HFFc6 (cell line): ENCODE results near the gene OLR1. TPM values are rescaled to one million over a fixed set of nuclear protein-coding genes. Genes with fewer than 3 reads are reported as not detected.
"Not testable (repeated sequence)": the region's sequence is repeated elsewhere in the genome, so short reads cannot be mapped to it uniquely, and the experiment has no call there.

ENCODE experiments used
- DNase-seq: peaks from one replicate; pipeline ENCODE4 v3.0.0-alpha.2; 2018
- H3K27ac Mint-ChIP-seq: 2 replicates; pipeline ENCODE4 v1.8.0; 2020; ENCODE audit warnings: mild to moderate bottlenecking, mixed read lengths
- H3K27me3 Mint-ChIP-seq: 2 replicates; pipeline ENCODE4 v1.8.0; 2021; ENCODE audit warnings: mild to moderate bottlenecking, moderate library complexity, mixed read lengths; ENCODE audit not compliant: insufficient read depth
- H3K36me3 Mint-ChIP-seq: 2 replicates; pipeline ENCODE4 v1.8.0; 2021; ENCODE audit warnings: low read depth, mixed read lengths
- H3K4me1 Mint-ChIP-seq: 2 replicates; pipeline ENCODE4 v1.8.0; 2020; ENCODE audit warnings: low read depth, mixed read lengths
- H3K4me3 Mint-ChIP-seq: 2 replicates; pipeline ENCODE4 v1.8.0; 2020; ENCODE audit warnings: mild to moderate bottlenecking, moderate library complexity, mixed read lengths
- H3K9me3 Mint-ChIP-seq: 2 replicates; pipeline ENCODE4 v1.8.0; 2020; ENCODE audit warnings: mild to moderate bottlenecking, mixed read lengths
- CTCF ChIP-seq: fragments of 200-600 bp; sonication (generic); IDR thresholded peaks from 2 replicates; pipeline ENCODE4 v1.5.0; 2021; ENCODE audit warnings: antibody characterized with exemption, mild to moderate bottlenecking
- total RNA-seq, 6 experiments: library from RNA; stranded (reverse); fragmentation: NEBNext Ultra II Directional; extraction: Animal tissue kit (Norgen Biotek cat#: 25700); gene quantifications; 2 replicates in 1 of 6; 3 replicates in 5 of 6; pipeline ENCODE4 v1.2.3, GENCODE V29; 2021

OLR1 gene
- total RNA-seq, 6 experiments from 2014 or later, result 30.3 to 53.6 (median 40.0) TPM

- TF ChIP-seq CTCF, result no peak
- Mint-ChIP-seq H3K4me1 (peaks cover 39% of the 10 kb centered on the region), H3K27ac (no peak overlapping the region), H3K9me3 (no peaks in the 10 kb centered on the region), H3K4me3 (no peak overlapping the region), H3K27me3 (peaks cover 2% of the 10 kb centered on the region), H3K36me3 (no peaks in the 10 kb centered on the region)
- DNase-seq, result no peak
Observed at GRCh38 chr12:10196210-10196609, 24.3 kb upstream of the OLR1 start.

GRCh38 chr12:10194160-10194670, 22.3 kb upstream of the OLR1 start:
- peaks cover 2% of the 10 kb centered on the region for H3K27me3 Mint-ChIP-seq

GRCh38 chr12:10191865-10192264, 19.9 kb upstream of the OLR1 start:
- peaks cover 2% of the 10 kb centered on the region for H3K27me3 Mint-ChIP-seq
- H3K4me3 Mint-ChIP-seq, result peak overlapping the region; percentile 64
- H3K9me3 Mint-ChIP-seq, result no peaks in the 10 kb centered on the region
- H3K27ac Mint-ChIP-seq, result peak overlapping the region; percentile 87
- H3K4me1 Mint-ChIP-seq, result peaks cover 63% of the 10 kb centered on the region
- no peak for TF ChIP-seq CTCF
- H3K36me3 Mint-ChIP-seq, result no peaks in the 10 kb centered on the region
- DNase-seq, result peak; percentile 93

More at GRCh38 chr12:10194160-10194670, 22.3 kb upstream of the OLR1 start:
- Mint-ChIP-seq H3K9me3 (no peaks in the 10 kb centered on the region), H3K4me3 (peak overlapping the region; percentile 0; the same call in 1 of the 2 replicates), H3K4me1 (peaks cover 59% of the 10 kb centered on the region), H3K27ac (peak overlapping the region; percentile 36), H3K36me3 (no peaks in the 10 kb centered on the region)
- peak; percentile 62 for DNase-seq
- TF ChIP-seq CTCF, result no peak

GRCh38 chr12:10190558-10191388, 18.8 kb upstream of the OLR1 start:
- Mint-ChIP-seq H3K36me3 (no peaks in the 10 kb centered on the region), H3K4me3 (peak overlapping the region; percentile 64), H3K4me1 (peaks cover 63% of the 10 kb centered on the region), H3K27ac (peak overlapping the region; percentile 87), H3K27me3 (peaks cover 2% of the 10 kb centered on the region), H3K9me3 (no peaks in the 10 kb centered on the region)
- peak; percentile 81 for TF ChIP-seq CTCF
- peak; percentile 78 for DNase-seq

- Mint-ChIP-seq H3K4me3 (peak overlapping the region; percentile 18; the same call in 1 of the 2 replicates), H3K27ac (peak overlapping the region; percentile 67)
- TF ChIP-seq CTCF, result no peak
Observed at GRCh38 chr12:10189653-10190052, 17.7 kb upstream of the OLR1 start.

GRCh38 chr12:10186958-10187357, 15.0 kb upstream of the OLR1 start:
- H3K36me3 Mint-ChIP-seq, H3K27ac Mint-ChIP-seq, H3K9me3 Mint-ChIP-seq, H3K27me3 Mint-ChIP-seq, DNase-seq, H3K4me3 Mint-ChIP-seq: not testable (repeated sequence)
- H3K4me1 Mint-ChIP-seq, result peaks cover 65% of the 10 kb centered on the region

More at GRCh38 chr12:10189653-10190052, 17.7 kb upstream of the OLR1 start:
- H3K4me1 Mint-ChIP-seq, result peaks cover 62% of the 10 kb centered on the region
- no peaks in the 10 kb centered on the region for H3K36me3 Mint-ChIP-seq
- peaks cover 2% of the 10 kb centered on the region for H3K27me3 Mint-ChIP-seq
- DNase-seq, result peak; percentile 44
- no peaks in the 10 kb centered on the region for H3K9me3 Mint-ChIP-seq
